ENCODE results near the gene KLK11.

KLK11 gene

GRCh38 chr19:51007488-51007887, 18.9 kb downstream of the KLK11 start:
- TF ChIP-seq CTCF (IDR thresholded peaks at IDR 0.05; ENCODE audit: low read depth, low read length) = no peak
- no peak overlapping the region for H3K4me3 ChIP-seq (replicated peaks in 1 of 2; ENCODE audit: low read depth in 2 of 2, low read length in 2 of 2)
- DNase-seq (ENCODE audit: low read depth in 2 of 2) = no peak

DNA sequence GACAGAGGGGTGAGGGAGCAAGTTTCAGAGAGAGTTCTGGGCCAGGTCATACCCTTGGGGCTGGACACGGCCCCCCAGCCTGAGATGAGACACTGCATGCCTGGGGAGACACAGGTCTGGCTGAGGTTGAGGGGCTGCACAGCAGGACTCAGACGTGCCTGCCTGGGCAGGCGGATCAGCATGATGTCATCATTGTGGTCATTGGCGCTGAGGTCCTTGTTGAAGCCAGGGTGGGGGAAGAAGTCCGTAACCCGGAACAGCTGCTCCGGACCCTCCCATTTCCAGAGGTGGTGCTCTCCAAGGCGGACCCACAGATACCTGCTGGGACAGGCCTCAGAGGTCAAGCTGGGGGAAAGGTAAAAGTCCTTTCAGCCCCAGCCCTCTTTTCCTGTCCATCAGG, 20.0 kb downstream of the KLK11 start:
- DNase-seq (ENCODE audit: low read depth in 2 of 2) = no peak
- no peak overlapping the region for H3K4me3 ChIP-seq (replicated peaks in 1 of 2; ENCODE audit: low read depth in 2 of 2, low read length in 2 of 2)
- no peak for TF ChIP-seq CTCF (IDR thresholded peaks at IDR 0.05; ENCODE audit: low read depth, low read length)

- DNase-seq (ENCODE audit: low read depth in 2 of 2) = no peak
- TF ChIP-seq CTCF (IDR thresholded peaks at IDR 0.05; ENCODE audit: low read depth, low read length) = no peak
- H3K4me3 ChIP-seq (replicated peaks in 1 of 2; ENCODE audit: low read depth in 2 of 2, low read length in 2 of 2) = no peak overlapping the region
Observed at GRCh38 chr19:51005248-51005647, 21.2 kb downstream of the KLK11 start.

- DNase-seq (ENCODE audit: low read depth in 2 of 2) = no peak
- TF ChIP-seq CTCF (IDR thresholded peaks at IDR 0.05; ENCODE audit: low read depth, low read length) = no peak
- no peak overlapping the region for H3K4me3 ChIP-seq (replicated peaks in 1 of 2; ENCODE audit: low read depth in 2 of 2, low read length in 2 of 2)
Observed at GRCh38 chr19:51003316-51003715, 23.1 kb downstream of the KLK11 start.

- peak; percentile 4 to 18 for DNase-seq (ENCODE audit: low read depth in 2 of 2)
- no peak for TF ChIP-seq CTCF (IDR thresholded peaks at IDR 0.05; ENCODE audit: low read depth, low read length)
- H3K4me3 ChIP-seq (replicated peaks in 1 of 2; ENCODE audit: low read depth in 2 of 2, low read length in 2 of 2) = no peak overlapping the region
Observed at GRCh38 chr19:51002542-51003311, 23.7 kb downstream of the KLK11 start.

- no peak overlapping the region for H3K4me3 ChIP-seq (replicated peaks in 1 of 2; ENCODE audit: low read depth in 2 of 2, low read length in 2 of 2)
- no peak for DNase-seq (ENCODE audit: low read depth in 2 of 2)
- TF ChIP-seq CTCF (IDR thresholded peaks at IDR 0.05; ENCODE audit: low read depth, low read length) = no peak
Observed at GRCh38 chr19:51002089-51002532, 24.3 kb downstream of the KLK11 start.

DNA sequence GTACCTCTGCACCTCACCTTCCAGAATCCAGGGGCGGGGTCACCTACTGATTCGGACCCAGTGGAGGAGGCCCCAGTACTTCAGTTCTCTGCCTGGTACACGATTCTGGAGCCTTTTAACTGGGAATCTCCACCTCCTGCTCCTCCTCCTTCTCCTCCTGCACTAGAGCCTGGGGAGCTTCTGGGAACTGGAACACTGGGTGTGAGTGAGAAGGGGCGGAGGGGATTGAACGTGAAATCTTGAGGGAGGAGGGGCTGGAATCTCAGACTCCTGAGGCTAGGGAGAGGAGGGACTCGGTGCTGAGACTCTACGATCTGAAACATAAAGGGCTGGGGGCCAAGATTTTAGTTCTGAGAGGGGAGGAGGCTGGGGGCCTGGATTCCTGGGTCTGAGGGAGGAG, 24.9 kb downstream of the KLK11 start, which contains the start of gene KLK8:
Gene KLK8, minus strand, starts transcription at position 90 of the 400 bp plus-strand sequence. CDS start 437 bp downstream, outside the sequence.
- no peak for DNase-seq (ENCODE audit: low read depth in 2 of 2)
- TF ChIP-seq CTCF (IDR thresholded peaks at IDR 0.05; ENCODE audit: low read depth, low read length) = no peak
- H3K4me3 ChIP-seq (replicated peaks in 1 of 2; ENCODE audit: low read depth in 2 of 2, low read length in 2 of 2) = no peak within 1 kb of the TSS
